ENCODE results near the gene GAPDHS. TPM values are rescaled to one million over a fixed set of nuclear protein-coding genes. Genes with fewer than 3 reads are reported as not detected.

The GAPDHS gene
- total RNA-seq, 1 donor from 2014 or later: not detected

DNA sequence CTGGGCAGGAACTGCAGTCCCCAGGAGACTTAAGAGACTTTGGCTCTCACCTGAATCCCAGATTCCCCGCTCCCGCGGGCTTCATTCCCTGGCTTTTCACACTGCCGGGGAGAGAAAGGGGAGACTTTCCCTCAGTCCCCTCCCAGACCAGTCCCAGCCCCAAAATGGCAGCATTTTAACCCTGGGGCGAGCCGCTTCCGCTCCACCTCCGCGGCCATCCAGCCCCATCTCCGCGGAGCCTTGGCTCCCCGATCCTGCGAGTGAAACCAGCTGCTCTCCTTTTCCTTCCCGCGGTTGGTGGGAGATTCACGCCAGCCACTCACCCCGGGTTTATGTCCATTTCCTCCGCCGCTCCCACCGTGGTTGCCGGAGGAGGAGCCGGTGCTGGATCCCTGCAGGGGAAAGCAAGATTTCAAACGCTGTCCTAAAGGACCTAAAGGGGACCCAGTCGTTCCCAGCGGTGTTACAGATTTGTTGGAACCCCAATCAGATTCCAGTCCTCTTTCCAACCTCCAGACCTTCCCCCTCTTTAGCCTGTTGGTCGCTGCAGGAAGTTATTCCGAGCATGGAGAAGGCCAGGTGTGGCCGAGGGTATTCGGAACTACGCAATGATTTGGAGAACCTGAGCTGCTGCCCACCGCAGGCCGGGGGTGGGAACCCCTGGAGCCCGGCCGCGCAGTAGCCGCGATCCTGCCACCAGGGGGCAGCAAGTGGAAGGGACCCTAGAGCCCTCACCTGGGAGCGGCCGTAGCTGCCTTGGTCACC lies 23.2 kb upstream of the GAPDHS start:
- DNase-seq (peak; percentile 76), ATAC-seq (ENCODE audit: low read depth) (peak; percentile 91)
- peak overlapping the region; percentile 73 for H3K4me3 Mint-ChIP-seq
- intact Hi-C loops (cut with micrococcal nuclease): loop anchor here (1.0 kb wide), 3 partner anchors 35 to 207 kb away; partner anchors contain the start of gene TMEM147
- TF ChIP-seq, protein P1, sequence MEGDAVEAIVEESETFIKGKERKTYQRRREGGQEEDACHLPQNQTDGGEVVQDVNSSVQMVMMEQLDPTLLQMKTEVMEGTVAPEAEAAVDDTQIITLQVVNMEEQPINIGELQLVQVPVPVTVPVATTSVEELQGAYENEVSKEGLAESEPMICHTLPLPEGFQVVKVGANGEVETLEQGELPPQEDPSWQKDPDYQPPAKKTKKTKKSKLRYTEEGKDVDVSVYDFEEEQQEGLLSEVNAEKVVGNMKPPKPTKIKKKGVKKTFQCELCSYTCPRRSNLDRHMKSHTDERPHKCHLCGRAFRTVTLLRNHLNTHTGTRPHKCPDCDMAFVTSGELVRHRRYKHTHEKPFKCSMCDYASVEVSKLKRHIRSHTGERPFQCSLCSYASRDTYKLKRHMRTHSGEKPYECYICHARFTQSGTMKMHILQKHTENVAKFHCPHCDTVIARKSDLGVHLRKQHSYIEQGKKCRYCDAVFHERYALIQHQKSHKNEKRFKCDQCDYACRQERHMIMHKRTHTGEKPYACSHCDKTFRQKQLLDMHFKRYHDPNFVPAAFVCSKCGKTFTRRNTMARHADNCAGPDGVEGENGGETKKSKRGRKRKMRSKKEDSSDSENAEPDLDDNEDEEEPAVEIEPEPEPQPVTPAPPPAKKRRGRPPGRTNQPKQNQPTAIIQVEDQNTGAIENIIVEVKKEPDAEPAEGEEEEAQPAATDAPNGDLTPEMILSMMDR (IDR thresholded peaks at IDR 0.05): peak; percentile 86
- CTCF ChIA-PET: interaction anchor here (0.8 to 2.0 kb wide), 17 partner anchors 10 to 440 kb away, joined by 3 to 22 read pairs (median 4); partner anchors contain the start of genes COX6B1, FFAR3 and HAUS5
- no peaks in the 10 kb centered on the region for H3K36me3 Mint-ChIP-seq (ENCODE audit: low read depth)
- POLR2A ChIA-PET: interaction anchor here (0.5 to 1.3 kb wide), 4 partner anchors 122 to 1067 kb away, joined by 3 to 9 read pairs (median 3); no protein-coding TSS in a partner anchor
- peaks cover 17% of the 10 kb centered on the region for H3K4me1 Mint-ChIP-seq
- H3K27me3 Mint-ChIP-seq: peaks cover 53% of the 10 kb centered on the region
- H3K27ac Mint-ChIP-seq: no peak overlapping the region
- H3K9me3 Mint-ChIP-seq: no peaks in the 10 kb centered on the region

DNA sequence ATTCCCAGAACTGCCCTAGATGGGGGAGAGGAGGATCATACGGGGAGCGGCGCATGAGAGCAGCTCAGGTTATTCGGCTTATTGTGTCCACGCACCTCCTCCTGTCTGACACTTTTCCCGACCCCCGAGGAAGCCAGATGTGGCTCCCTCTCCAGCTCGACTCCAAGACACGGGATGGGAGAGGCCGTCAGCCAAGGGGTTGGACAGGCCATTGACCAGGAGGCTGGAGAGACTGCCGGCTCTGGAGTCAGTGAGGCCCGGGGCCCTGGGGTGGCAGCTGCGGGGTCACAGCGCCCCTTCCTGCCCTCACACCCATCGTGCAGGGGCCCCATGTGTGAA lies 22.7 kb upstream of the GAPDHS start:
- H3K27ac Mint-ChIP-seq: no peak overlapping the region
- TF ChIP-seq, protein P1 (IDR thresholded peaks at IDR 0.05): peak; percentile 12
- H3K4me3 Mint-ChIP-seq: peak overlapping the region; percentile 73
- POLR2A ChIA-PET: interaction anchor here (0.5 to 1.3 kb wide), 4 partner anchors 87 to 373 kb away, joined by 3 to 9 read pairs (median 5); no protein-coding TSS in a partner anchor
- peaks cover 17% of the 10 kb centered on the region for H3K4me1 Mint-ChIP-seq
- H3K27me3 Mint-ChIP-seq: peaks cover 49% of the 10 kb centered on the region
- DNase-seq (no peak), ATAC-seq (ENCODE audit: low read depth) (no peak)
- H3K9me3 Mint-ChIP-seq: no peaks in the 10 kb centered on the region
- CTCF ChIA-PET: interaction anchor here (0.8 to 2.0 kb wide), 17 partner anchors 10 to 441 kb away, joined by 3 to 22 read pairs (median 4); partner anchors contain the start of genes COX6B1, FFAR3 and HAUS5
- no peaks in the 10 kb centered on the region for H3K36me3 Mint-ChIP-seq (ENCODE audit: low read depth)
- intact Hi-C loops (cut with micrococcal nuclease): loop anchor here (1.0 kb wide), 3 partner anchors 35 to 207 kb away; partner anchors contain the start of gene TMEM147

DNA sequence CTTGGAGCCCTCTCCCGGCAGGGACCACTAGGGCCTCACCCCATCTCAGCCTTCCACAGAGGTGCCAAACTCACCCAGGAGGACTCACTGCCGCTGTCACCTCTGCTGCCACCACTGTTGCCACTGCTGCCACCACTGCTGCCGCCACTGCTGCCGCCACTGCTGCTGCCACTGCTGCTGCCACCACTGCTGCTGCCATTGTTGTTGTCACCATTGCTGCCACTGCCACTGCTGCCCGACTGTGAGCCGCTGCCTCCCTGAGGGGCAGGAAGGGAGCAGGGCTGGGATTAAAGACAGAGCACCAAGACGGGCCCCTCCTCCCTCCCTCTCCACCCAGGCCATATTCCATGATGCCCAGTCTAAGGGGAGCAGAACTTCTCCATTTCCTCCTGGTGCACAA lies 21.9 kb upstream of the GAPDHS start:
- peaks cover 41% of the 10 kb centered on the region for H3K27me3 Mint-ChIP-seq
- CTCF ChIA-PET: interaction anchor here (1.1 to 2.0 kb wide), 7 partner anchors 9 to 158 kb away, joined by 3 to 22 read pairs (median 7); no protein-coding TSS in a partner anchor
- ATAC-seq (ENCODE audit: low read depth) (no peak), DNase-seq (no peak)
- no peak overlapping the region for H3K27ac Mint-ChIP-seq
- intact Hi-C loops (cut with micrococcal nuclease): no loop called here
- H3K9me3 Mint-ChIP-seq: no peaks in the 10 kb centered on the region
- H3K4me1 Mint-ChIP-seq: peaks cover 17% of the 10 kb centered on the region
- POLR2A ChIA-PET: interaction anchor here (1.3 kb wide), 1 partner anchor 133 kb away, joined by 3 read pairs; no protein-coding TSS in a partner anchor
- no peak overlapping the region for H3K4me3 Mint-ChIP-seq
- TF ChIP-seq, protein P1 (IDR thresholded peaks at IDR 0.05): no peak
- H3K36me3 Mint-ChIP-seq (ENCODE audit: low read depth): no peaks in the 10 kb centered on the region

DNA sequence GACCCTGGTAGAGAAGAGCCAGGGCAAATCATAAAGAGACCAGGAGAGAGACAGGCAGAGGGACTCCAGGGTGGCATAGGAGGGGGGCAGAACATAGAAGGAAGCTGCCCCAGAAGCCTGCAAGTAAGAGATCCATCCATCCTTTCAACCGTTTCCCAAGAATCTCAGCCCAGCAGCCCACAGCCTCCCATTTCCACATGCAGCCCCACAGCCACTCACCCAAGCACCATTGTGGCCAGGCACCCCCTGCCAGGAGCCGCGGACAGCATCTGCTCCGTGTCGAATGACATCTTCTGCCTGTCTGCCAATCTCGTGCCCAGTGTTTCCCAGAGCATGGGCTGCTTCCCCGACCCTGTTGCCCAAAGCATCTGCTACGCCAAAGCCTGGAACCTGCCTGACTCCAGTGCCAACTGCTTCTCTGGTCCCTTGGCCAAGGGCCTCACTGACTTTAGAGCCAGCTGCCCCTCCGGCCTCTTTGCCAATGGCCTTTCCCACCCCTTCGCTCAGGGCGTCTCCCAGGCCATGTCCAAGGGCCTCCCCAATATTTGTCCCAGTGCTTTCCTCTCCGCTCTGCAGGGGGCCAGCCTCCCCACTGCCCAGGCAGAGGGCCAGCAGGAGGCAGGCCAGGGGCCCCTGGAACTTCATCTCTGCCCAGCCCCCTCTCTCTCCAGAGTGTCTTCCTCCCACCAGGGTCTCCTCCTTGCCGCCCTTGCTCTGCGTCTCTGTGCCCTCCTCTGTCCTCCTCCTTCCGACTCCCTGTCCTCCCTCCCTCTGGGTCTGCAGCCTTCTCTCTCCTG lies 20.2 kb upstream of the GAPDHS start:
- POLR2A ChIA-PET: no interaction called here
- DNase-seq: no peak
- Mint-ChIP-seq H3K27me3 (peaks cover 35% of the 10 kb centered on the region), H3K27ac (no peak overlapping the region), H3K4me3 (no peak overlapping the region), H3K36me3 (ENCODE audit: low read depth) (no peaks in the 10 kb centered on the region), H3K4me1 (peaks cover 17% of the 10 kb centered on the region), H3K9me3 (no peaks in the 10 kb centered on the region)
- ATAC-seq (ENCODE audit: low read depth): no peak
- CTCF ChIA-PET: interaction anchor here (1.6 kb wide), 1 partner anchor 79 kb away, joined by 3 read pairs; no protein-coding TSS in a partner anchor
- intact Hi-C loops (cut with micrococcal nuclease): no loop called here
- TF ChIP-seq, protein P1 (IDR thresholded peaks at IDR 0.05): no peak

Measured in activated B cell treated with CpG ODN at 0.5 μM for 24 hours (primary cell).